WTC11 (cell line): ENCODE measurements around the gene CHRNB2. TPM values are rescaled to one million over a fixed set of nuclear protein-coding genes. Genes with fewer than 3 reads are reported as not detected.
A peak's percentile ranks its signal among the peaks of the same experiment; 100 is the strongest.

ENCODE experiments used
- ATAC-seq: fragments of 200-7000 bp; cut with Tn5 transposase; 2 replicates; pipeline ENCODE4 v1.10.0; 2021; ENCODE audit warnings: mild to moderate bottlenecking, moderate library complexity
- CTCF ChIA-PET: fragments of 300-600 bp; sonication (Branson Sonifier 250); formaldehyde crosslinking; loops from one replicate; lab custom pipeline; 2021; ENCODE audit warnings: antibody characterized with exemption; lab: Charles Lee
- POLR2A ChIA-PET: fragments of 350-600 bp; sonication (Branson Sonifier 250); formaldehyde crosslinking; loops from one replicate; lab custom pipeline; 2021; ENCODE audit warnings: antibody characterized with exemption; lab: Charles Lee
- DNase-seq: peaks from one replicate; pipeline ENCODE4 v3.0.0; 2021; ENCODE audit warnings: low spot score
- H3K27ac Mint-ChIP-seq: 2 replicates; pipeline ENCODE4 v1.8.0; 2021; ENCODE audit warnings: mixed read lengths
- H3K27me3 Mint-ChIP-seq: 2 replicates; pipeline ENCODE4 v1.8.0; 2021; ENCODE audit warnings: low read depth, mild to moderate bottlenecking, moderate library complexity, mixed read lengths
- H3K36me3 Mint-ChIP-seq: 2 replicates; pipeline ENCODE4 v1.8.0; 2021; ENCODE audit warnings: mixed read lengths
- H3K4me1 Mint-ChIP-seq: 2 replicates; pipeline ENCODE4 v1.8.0; 2022; ENCODE audit warnings: mixed read lengths
- H3K4me3 Mint-ChIP-seq: 2 replicates; pipeline ENCODE4 v1.8.0; 2021; ENCODE audit warnings: mild to moderate bottlenecking, moderate library complexity, mixed read lengths
- H3K9me3 Mint-ChIP-seq: 2 replicates; pipeline ENCODE4 v1.8.0; 2021; ENCODE audit warnings: mixed read lengths
- ATF1 ChIP-seq: sonication (generic); formaldehyde crosslinking; IDR thresholded peaks from 2 replicates; pipeline ENCODE4 v1.8.1; 2023; ENCODE audit warnings: mild to moderate bottlenecking, moderate library complexity, missing genetic modification reagents
- CREM ChIP-seq: sonication (generic); formaldehyde crosslinking; IDR thresholded peaks from 2 replicates; pipeline ENCODE4 v1.8.1; 2022; ENCODE audit warnings: mild to moderate bottlenecking, missing genetic modification reagents, moderate library complexity
- ESRRA ChIP-seq: sonication (generic); formaldehyde crosslinking; IDR thresholded peaks from 2 replicates; pipeline ENCODE4 v1.8.1; 2022; ENCODE audit warnings: mild to moderate bottlenecking, missing genetic modification reagents, borderline replicate concordance
- FOXK1 ChIP-seq: sonication (generic); formaldehyde crosslinking; IDR thresholded peaks from 2 replicates; pipeline ENCODE4 v1.8.0; 2022; ENCODE audit warnings: mild to moderate bottlenecking, moderate library complexity, missing genetic modification reagents
- FOXP1 ChIP-seq: sonication (generic); formaldehyde crosslinking; IDR thresholded peaks from 2 replicates; pipeline ENCODE4 v1.8.0; 2022; ENCODE audit warnings: missing genetic modification reagents, mild to moderate bottlenecking, moderate library complexity, borderline replicate concordance
- GABPB1 ChIP-seq: sonication (generic); formaldehyde crosslinking; IDR thresholded peaks from 2 replicates; pipeline ENCODE4 v1.8.1; 2023; ENCODE audit warnings: mild to moderate bottlenecking, missing genetic modification reagents
- KAT7 ChIP-seq: sonication (generic); formaldehyde crosslinking; IDR thresholded peaks from 2 replicates; pipeline ENCODE4 v1.8.1; 2023; ENCODE audit warnings: missing genetic modification reagents, mild to moderate bottlenecking, borderline replicate concordance
- NFYB ChIP-seq: sonication (generic); formaldehyde crosslinking; conservative IDR thresholded peaks from 2 replicates; pipeline ENCODE4 v1.8.0; 2022; ENCODE audit warnings: low read depth, missing genetic modification reagents
- SP1 ChIP-seq: sonication (generic); formaldehyde crosslinking; conservative IDR thresholded peaks from 2 replicates; pipeline ENCODE4 v1.8.1; 2022; ENCODE audit warnings: missing genetic modification reagents
- TEAD1 ChIP-seq: sonication (generic); formaldehyde crosslinking; IDR thresholded peaks from 2 replicates; pipeline ENCODE4 v1.8.0; 2022; ENCODE audit warnings: mild to moderate bottlenecking, missing genetic modification reagents
- ZNF263 ChIP-seq: sonication (generic); formaldehyde crosslinking; IDR thresholded peaks from 2 replicates; pipeline ENCODE4 v1.8.1; 2022; ENCODE audit warnings: low read depth, mild to moderate bottlenecking, moderate library complexity, missing genetic modification reagents
- total RNA-seq: library from RNA; stranded (reverse); gene quantifications from 3 replicates; pipeline ENCODE4 v1.2.3, GENCODE V29; 2021
- TF ChIP-seq, protein P1 (sequence below): sonication (generic); formaldehyde crosslinking; IDR thresholded peaks from 2 replicates; pipeline ENCODE4 v1.8.0; 2022; ENCODE audit warnings: mild to moderate bottlenecking, missing genetic modification reagents
- TF ChIP-seq, protein P2 (sequence below): sonication (generic); formaldehyde crosslinking; IDR thresholded peaks from 2 replicates; pipeline ENCODE4 v1.8.1; 2023; ENCODE audit warnings: mild to moderate bottlenecking, moderate library complexity, missing genetic modification reagents
- TF ChIP-seq, protein P3 (sequence below): sonication (generic); formaldehyde crosslinking; IDR thresholded peaks from 2 replicates; pipeline ENCODE4 v1.8.1; 2023; ENCODE audit warnings: mild to moderate bottlenecking, missing genetic modification reagents
- TF ChIP-seq, protein P4 (sequence below): sonication (generic); formaldehyde crosslinking; IDR thresholded peaks from 2 replicates; pipeline ENCODE4 v1.8.1; 2022; ENCODE audit warnings: mild to moderate bottlenecking, moderate library complexity, missing genetic modification reagents
- TF ChIP-seq, protein P5 (sequence below): sonication (generic); formaldehyde crosslinking; IDR thresholded peaks from 2 replicates; pipeline ENCODE4 v1.8.0; 2023; ENCODE audit warnings: missing genetic modification reagents

Gene CHRNB2
- total RNA-seq, 1 experiment from 2014 or later: 1.7 TPM

DNA sequence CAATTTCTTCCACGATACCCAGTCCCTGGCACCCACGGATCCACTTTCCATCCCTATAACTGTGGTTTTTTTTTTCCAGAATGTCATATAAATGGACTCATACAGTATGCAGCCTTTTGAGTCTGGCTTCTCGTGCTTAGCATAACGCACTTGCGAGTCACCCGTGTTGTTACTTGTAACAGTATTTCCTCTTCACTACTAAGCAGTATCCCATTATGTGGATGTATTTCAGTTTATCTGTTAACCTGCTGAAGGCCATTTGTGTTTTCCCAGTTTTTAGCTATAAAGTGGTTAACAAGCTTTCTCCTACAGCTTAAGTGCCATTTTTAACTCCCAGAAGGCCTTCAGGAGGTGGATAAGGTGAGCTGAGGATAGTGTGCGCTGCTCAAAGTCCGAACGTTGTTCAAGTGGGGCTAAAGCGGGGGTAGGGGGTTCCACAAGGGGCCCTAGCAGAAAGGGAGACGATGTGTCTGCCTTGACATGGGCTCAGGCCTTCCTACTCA lies 39.6 kb downstream of the CHRNB2 start:
- DNase-seq: no peak
- CTCF ChIA-PET: no interaction called here
- POLR2A ChIA-PET: interaction anchor here (0.5 to 1.7 kb wide), 2 partner anchors 20 to 90 kb away, joined by 4 to 6 read pairs; no protein-coding TSS in a partner anchor
- peak overlapping the region; percentile 93 for H3K4me3 Mint-ChIP-seq
- ATAC-seq: no peak
- TF ChIP-seq NFYB: no peak
- TF ChIP-seq, protein P1, sequence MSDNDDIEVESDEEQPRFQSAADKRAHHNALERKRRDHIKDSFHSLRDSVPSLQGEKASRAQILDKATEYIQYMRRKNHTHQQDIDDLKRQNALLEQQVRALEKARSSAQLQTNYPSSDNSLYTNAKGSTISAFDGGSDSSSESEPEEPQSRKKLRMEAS (CRISPR knock-in tag): 0 out of 2 replicates have a peak, but pooled peaks have one; percentile 34
- H3K36me3 Mint-ChIP-seq: peaks cover 4% of the 10 kb centered on the region; the same call in 1 of the 2 replicates
- no peaks in the 10 kb centered on the region; the same call in 1 of the 2 replicates for H3K27me3 Mint-ChIP-seq
- peaks cover 71% of the 10 kb centered on the region for H3K4me1 Mint-ChIP-seq
- peak overlapping the region; percentile 98 for H3K27ac Mint-ChIP-seq
- H3K9me3 Mint-ChIP-seq: no peaks in the 10 kb centered on the region

DNA sequence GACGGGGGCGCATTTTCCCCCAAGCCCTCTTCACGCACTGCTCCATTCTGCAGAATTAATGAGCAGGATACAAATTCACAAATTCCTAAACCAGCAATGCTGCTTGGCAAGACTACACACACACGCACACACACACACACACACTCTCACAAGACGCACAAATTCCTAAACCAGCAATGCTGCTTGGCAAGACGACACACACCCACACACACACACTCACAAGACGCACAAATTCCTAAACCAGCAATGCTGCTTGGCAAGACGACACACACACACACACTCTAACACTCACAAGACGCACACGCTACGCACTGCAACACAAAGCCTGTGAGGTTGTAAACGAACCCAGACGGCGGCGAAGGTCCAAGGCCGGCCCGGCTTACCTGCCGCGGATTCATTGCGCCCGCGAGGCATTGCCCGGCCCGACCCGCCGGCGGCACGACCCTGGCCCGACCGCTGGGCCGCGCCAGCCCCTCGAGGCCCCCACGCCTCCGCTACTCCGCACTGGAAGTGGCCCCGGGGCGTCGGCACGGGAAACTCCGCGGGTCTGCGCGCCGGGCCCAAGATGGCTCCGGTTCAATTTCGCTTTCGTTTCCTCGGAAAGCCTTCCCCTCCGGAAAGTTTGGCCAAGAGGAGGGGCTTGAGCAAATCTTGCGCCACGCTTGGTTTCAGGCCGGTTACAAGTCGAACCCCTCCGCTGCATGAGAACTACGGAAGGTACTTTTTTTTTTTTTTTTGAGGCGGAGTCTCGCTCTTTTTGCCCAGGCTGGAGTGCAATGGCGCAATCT lies 40.2 kb downstream of the CHRNB2 start, which contains the start of gene ADAR:
Gene ADAR, minus strand, starts transcription at position 578 of the 788 bp plus-strand sequence. Its CDS starts 180 bp downstream, at position 398.
- Mint-ChIP-seq H3K4me1 (peaks cover 76% of the 10 kb centered on the region), H3K36me3 (peaks cover 3% of the 10 kb centered on the region; the same call in 1 of the 2 replicates), H3K27me3 (no peaks in the 10 kb centered on the region; the same call in 1 of the 2 replicates), H3K27ac (peak within 1 kb of the TSS; percentile 99), H3K9me3 (no peaks in the 10 kb centered on the region), H3K4me3 (peak within 1 kb of the TSS; percentile 93)
- ChIA-PET POLR2A (interaction anchor here (1.5 to 1.8 kb wide), 2 partner anchors 19 to 40 kb away, joined by 5 to 7 read pairs; partner anchors contain the start of gene CHRNB2), CTCF (interaction anchor here (0.6 kb wide), 2 partner anchors 209 to 255 kb away, joined by 3 to 4 read pairs; no protein-coding TSS in a partner anchor)
- ATAC-seq: peak; percentile 7
- TF ChIP-seq ZNF263 (CRISPR knock-in tag) (0 out of 2 replicates have a peak, but pooled peaks have one; percentile 40), ESRRA (CRISPR knock-in tag) (peak; percentile 31; the same call in 1 of the 2 replicates), GABPB1 (CRISPR knock-in tag) (peak; percentile 56), FOXK1 (CRISPR knock-in tag) (no peak), SP1 (CRISPR knock-in tag) (peak; percentile 49; the same call in 1 of the 2 replicates), CREM (CRISPR knock-in tag) (peak; percentile 41; the same call in 1 of the 2 replicates), KAT7 (CRISPR knock-in tag) (0 out of 2 replicates have a peak, but pooled peaks have one; percentile 42), TEAD1 (0 out of 2 replicates have a peak, but pooled peaks have one; percentile 16), ATF1 (no peak), FOXP1 (peak; percentile 73; the same call in 1 of the 2 replicates)
- TF ChIP-seq, protein P2, sequence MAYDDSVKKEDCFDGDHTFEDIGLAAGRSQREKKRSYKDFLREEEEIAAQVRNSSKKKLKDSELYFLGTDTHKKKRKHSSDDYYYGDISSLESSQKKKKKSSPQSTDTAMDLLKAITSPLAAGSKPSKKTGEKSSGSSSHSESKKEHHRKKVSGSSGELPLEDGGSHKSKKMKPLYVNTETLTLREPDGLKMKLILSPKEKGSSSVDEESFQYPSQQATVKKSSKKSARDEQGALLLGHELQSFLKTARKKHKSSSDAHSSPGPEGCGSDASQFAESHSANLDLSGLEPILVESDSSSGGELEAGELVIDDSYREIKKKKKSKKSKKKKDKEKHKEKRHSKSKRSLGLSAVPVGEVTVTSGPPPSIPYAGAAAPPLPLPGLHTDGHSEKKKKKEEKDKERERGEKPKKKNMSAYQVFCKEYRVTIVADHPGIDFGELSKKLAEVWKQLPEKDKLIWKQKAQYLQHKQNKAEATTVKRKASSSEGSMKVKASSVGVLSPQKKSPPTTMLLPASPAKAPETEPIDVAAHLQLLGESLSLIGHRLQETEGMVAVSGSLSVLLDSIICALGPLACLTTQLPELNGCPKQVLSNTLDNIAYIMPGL (CRISPR knock-in tag): peak; percentile 66
- TF ChIP-seq, protein P3, sequence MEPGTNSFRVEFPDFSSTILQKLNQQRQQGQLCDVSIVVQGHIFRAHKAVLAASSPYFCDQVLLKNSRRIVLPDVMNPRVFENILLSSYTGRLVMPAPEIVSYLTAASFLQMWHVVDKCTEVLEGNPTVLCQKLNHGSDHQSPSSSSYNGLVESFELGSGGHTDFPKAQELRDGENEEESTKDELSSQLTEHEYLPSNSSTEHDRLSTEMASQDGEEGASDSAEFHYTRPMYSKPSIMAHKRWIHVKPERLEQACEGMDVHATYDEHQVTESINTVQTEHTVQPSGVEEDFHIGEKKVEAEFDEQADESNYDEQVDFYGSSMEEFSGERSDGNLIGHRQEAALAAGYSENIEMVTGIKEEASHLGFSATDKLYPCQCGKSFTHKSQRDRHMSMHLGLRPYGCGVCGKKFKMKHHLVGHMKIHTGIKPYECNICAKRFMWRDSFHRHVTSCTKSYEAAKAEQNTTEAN (CRISPR knock-in tag): 0 out of 2 replicates have a peak, but pooled peaks have one; percentile 19
- TF ChIP-seq, protein P4, sequence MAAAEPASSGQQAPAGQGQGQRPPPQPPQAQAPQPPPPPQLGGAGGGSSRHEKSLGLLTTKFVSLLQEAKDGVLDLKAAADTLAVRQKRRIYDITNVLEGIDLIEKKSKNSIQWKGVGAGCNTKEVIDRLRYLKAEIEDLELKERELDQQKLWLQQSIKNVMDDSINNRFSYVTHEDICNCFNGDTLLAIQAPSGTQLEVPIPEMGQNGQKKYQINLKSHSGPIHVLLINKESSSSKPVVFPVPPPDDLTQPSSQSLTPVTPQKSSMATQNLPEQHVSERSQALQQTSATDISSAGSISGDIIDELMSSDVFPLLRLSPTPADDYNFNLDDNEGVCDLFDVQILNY: 0 out of 2 replicates have a peak, but pooled peaks have one; percentile 42
- TF ChIP-seq, protein P5, sequence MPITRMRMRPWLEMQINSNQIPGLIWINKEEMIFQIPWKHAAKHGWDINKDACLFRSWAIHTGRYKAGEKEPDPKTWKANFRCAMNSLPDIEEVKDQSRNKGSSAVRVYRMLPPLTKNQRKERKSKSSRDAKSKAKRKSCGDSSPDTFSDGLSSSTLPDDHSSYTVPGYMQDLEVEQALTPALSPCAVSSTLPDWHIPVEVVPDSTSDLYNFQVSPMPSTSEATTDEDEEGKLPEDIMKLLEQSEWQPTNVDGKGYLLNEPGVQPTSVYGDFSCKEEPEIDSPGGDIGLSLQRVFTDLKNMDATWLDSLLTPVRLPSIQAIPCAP: peak; percentile 45; the same call in 1 of the 2 replicates
- TF ChIP-seq, protein P1 (CRISPR knock-in tag): no peak; the same call in 1 of the 2 replicates
- DNase-seq: peak; percentile 67
